ENCODE data around the gene ZNF785. TPM values are rescaled to one million over a fixed set of nuclear protein-coding genes. Genes with fewer than 3 reads are reported as not detected.

ZNF785 gene
- total and polyA plus RNA-seq, 7 experiments from 2014 or later = 2.6 to 37.1 (median 15.6) TPM

DNA sequence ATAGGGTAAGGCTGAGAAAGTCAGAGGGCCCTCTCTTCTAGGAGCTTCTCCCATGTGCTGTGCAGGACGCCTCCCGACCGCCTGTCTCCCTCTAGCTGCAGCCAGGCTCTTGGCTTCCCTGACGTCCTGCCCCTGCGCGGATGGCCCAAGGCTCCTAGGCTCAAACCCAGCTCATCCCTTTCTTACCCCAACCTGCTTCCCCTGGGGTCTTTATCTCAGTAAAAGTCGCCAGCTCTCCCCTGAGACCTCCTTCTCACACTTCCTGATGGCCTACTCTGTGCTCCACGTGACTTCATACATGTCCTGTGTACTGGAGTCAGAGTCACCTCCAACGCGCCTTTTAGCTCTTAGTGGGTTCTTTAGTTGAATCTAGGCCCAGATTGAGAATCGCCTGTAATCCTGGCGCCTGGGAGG, 49.7 kb downstream of the ZNF785 start:
- peak; percentile 71 for ATAC-seq
- Histone ChIP-seq H3K4me3 (ENCODE audit: low read length) (peak overlapping the region; percentile 60), H3K27ac (ENCODE audit: low read depth, low read length) (peak overlapping the region; percentile 98), H3K4me1 (ENCODE audit: control insufficient read depth in 2 of 2, insufficient read depth in 2 of 2, low read length in 2 of 2) (peaks cover 8 to 9% of the 10 kb centered on the region in 2 donors), H3K36me3 (ENCODE audit: control insufficient read depth in 2 of 3, insufficient read depth in 3 of 3, low read length in 3 of 3) (peaks cover 0 to 19% (median 0%) of the 10 kb centered on the region in 3 experiments), H3K9me3 (ENCODE audit: control insufficient read depth in 2 of 3, low read length in 3 of 3) (no peaks in the 10 kb centered on the region), H3K27me3 (ENCODE audit: control insufficient read depth in 2 of 2, insufficient read depth in 2 of 2, low read length in 2 of 2) (no peaks in the 10 kb centered on the region)
- Mint-ChIP-seq H3K4me1 (peaks cover 14 to 42% (median 35%) of the 10 kb centered on the region in 7 donors), H3K9me3 (peaks cover 0 to 1% (median 0%) of the 10 kb centered on the region in 11 donors), H3K4me3 (peak overlapping the region; percentile 91 to 100 (median 96)), H3K36me3 (peaks cover 0 to 9% (median 0%) of the 10 kb centered on the region in 5 donors), H3K27me3 (no peaks in the 10 kb centered on the region), H3K27ac (peak overlapping the region; percentile 94 to 99 (median 98))
- intact Hi-C loops (cut with micrococcal nuclease) = loop anchor here (1.0 to 2.0 kb wide), 15 partner anchors 8 to 163 kb away; partner anchors contain the start of genes DCTPP1 (in 2 of the 2), FBRS (in 2 of the 2), PRR14 (in 2 of the 2) and ZNF764 (in 2 of the 2)
- ChIA-PET POLR2A (interaction anchor here (0.9 to 4.5 kb wide), 30 partner anchors 8 to 352 kb away, joined by 3 to 159 read pairs (median 6); partner anchors contain the start of genes CORO1A, DCTPP1, FBRS and PRR14), CTCF (interaction anchor here (0.5 to 3.0 kb wide), 28 partner anchors 8 to 158 kb away, joined by 3 to 37 read pairs (median 4); partner anchors contain the start of genes DCTPP1, SEPHS2, SEPTIN1 and ZNF688)
- peak in 8 of 9 donors; percentile 45 to 73 (median 54) for DNase-seq

GRCh38 chr16:30535106-30535776, 50.3 kb downstream of the ZNF785 start:
- ATAC-seq (peak; percentile 29), DNase-seq (peak in 1 of 9 donors; percentile 63)
- no peaks in the 10 kb centered on the region for H3K27me3 Mint-ChIP-seq
- H3K4me1 Mint-ChIP-seq = peaks cover 14 to 47% (median 37%) of the 10 kb centered on the region in 7 donors
- H3K4me3 Mint-ChIP-seq = peak overlapping the region; percentile 91 to 100 (median 96)
- H3K9me3 Mint-ChIP-seq = peaks cover 0 to 1% (median 0%) of the 10 kb centered on the region in 11 donors
- peaks cover 0 to 9% (median 0%) of the 10 kb centered on the region in 5 donors for H3K36me3 Mint-ChIP-seq
- H3K27me3 ChIP-seq (ENCODE audit: control insufficient read depth in 2 of 2, insufficient read depth in 2 of 2, low read length in 2 of 2) = no peaks in the 10 kb centered on the region
- intact Hi-C loops (cut with micrococcal nuclease) = loop anchor here (1.0 to 2.0 kb wide), 15 partner anchors 8 to 163 kb away; partner anchors contain the start of genes DCTPP1 (in 2 of the 2), FBRS (in 2 of the 2), PRR14 (in 2 of the 2) and ZNF764 (in 2 of the 2)
- CTCF ChIA-PET = interaction anchor here (0.5 to 3.0 kb wide), 28 partner anchors 9 to 158 kb away, joined by 3 to 37 read pairs (median 4); partner anchors contain the start of genes DCTPP1, SEPHS2, SEPTIN1 and ZNF688
- H3K27ac Mint-ChIP-seq = peak overlapping the region; percentile 94 to 99 (median 98)
- POLR2A ChIA-PET = interaction anchor here (0.7 to 4.5 kb wide), 35 partner anchors 8 to 352 kb away, joined by 3 to 159 read pairs (median 5); partner anchors contain the start of genes CORO1A, DCTPP1, FBRS and PRR14
- H3K27ac ChIP-seq (ENCODE audit: low read depth, low read length) = peak overlapping the region; percentile 98
- peaks cover 0 to 20% (median 0%) of the 10 kb centered on the region in 3 experiments for H3K36me3 ChIP-seq (ENCODE audit: control insufficient read depth in 2 of 3, insufficient read depth in 3 of 3, low read length in 3 of 3)
- H3K4me3 ChIP-seq (ENCODE audit: low read length) = peak overlapping the region; percentile 60
- no peaks in the 10 kb centered on the region for H3K9me3 ChIP-seq (ENCODE audit: control insufficient read depth in 2 of 3, low read length in 3 of 3)
- H3K4me1 ChIP-seq (ENCODE audit: control insufficient read depth in 2 of 2, insufficient read depth in 2 of 2, low read length in 2 of 2) = peaks cover 8 to 9% of the 10 kb centered on the region in 2 donors

GRCh38 chr16:30534368-30535105, 51.0 kb downstream of the ZNF785 start, which contains the start of gene ZNF747:
ZNF747 (minus strand) TSS chr16:30534858; CDS start chr16:30534679, 179 bp downstream.
- DNase-seq = peak; percentile 84 to 92 (median 89)
- Histone ChIP-seq H3K27ac (ENCODE audit: low read depth, low read length) (peak within 1 kb of the TSS; percentile 98), H3K4me3 (ENCODE audit: low read length) (peak within 1 kb of the TSS; percentile 60), H3K36me3 (ENCODE audit: control insufficient read depth in 2 of 3, insufficient read depth in 3 of 3, low read length in 3 of 3) (peaks cover 0 to 20% (median 0%) of the 10 kb centered on the region in 3 experiments), H3K9me3 (ENCODE audit: control insufficient read depth in 2 of 3, low read length in 3 of 3) (no peaks in the 10 kb centered on the region), H3K4me1 (ENCODE audit: control insufficient read depth in 2 of 2, insufficient read depth in 2 of 2, low read length in 2 of 2) (peaks cover 8 to 13% of the 10 kb centered on the region in 2 donors), H3K27me3 (ENCODE audit: control insufficient read depth in 2 of 2, insufficient read depth in 2 of 2, low read length in 2 of 2) (no peaks in the 10 kb centered on the region)
- CTCF ChIA-PET = interaction anchor here (0.9 to 3.0 kb wide), 17 partner anchors 9 to 133 kb away, joined by 3 to 37 read pairs (median 6); partner anchors contain the start of genes DCTPP1, SEPHS2, ZNF688 and ZNF764
- Mint-ChIP-seq H3K4me1 (peaks cover 14 to 53% (median 43%) of the 10 kb centered on the region in 7 donors), H3K4me3 (peak within 1 kb of the TSS; percentile 91 to 100 (median 96)), H3K27ac (peak within 1 kb of the TSS; percentile 94 to 99 (median 98)), H3K27me3 (no peaks in the 10 kb centered on the region), H3K9me3 (peaks cover 0 to 1% (median 0%) of the 10 kb centered on the region in 11 donors), H3K36me3 (peaks cover 0 to 9% (median 0%) of the 10 kb centered on the region in 5 donors)
- ATAC-seq = peak; percentile 87
- intact Hi-C loops (cut with micrococcal nuclease) = loop anchor here (1.0 to 2.0 kb wide), 17 partner anchors 7 to 164 kb away; partner anchors contain the start of genes DCTPP1 (in 2 of the 2), FBRS (in 2 of the 2), PRR14 (in 2 of the 2) and SEPHS2 (in 2 of the 2)
- POLR2A ChIA-PET = interaction anchor here (0.6 to 4.5 kb wide), 29 partner anchors 10 to 362 kb away, joined by 3 to 159 read pairs (median 5); partner anchors contain the start of genes DCTPP1, FBRS, PRR14 and ZNF48

DNA sequence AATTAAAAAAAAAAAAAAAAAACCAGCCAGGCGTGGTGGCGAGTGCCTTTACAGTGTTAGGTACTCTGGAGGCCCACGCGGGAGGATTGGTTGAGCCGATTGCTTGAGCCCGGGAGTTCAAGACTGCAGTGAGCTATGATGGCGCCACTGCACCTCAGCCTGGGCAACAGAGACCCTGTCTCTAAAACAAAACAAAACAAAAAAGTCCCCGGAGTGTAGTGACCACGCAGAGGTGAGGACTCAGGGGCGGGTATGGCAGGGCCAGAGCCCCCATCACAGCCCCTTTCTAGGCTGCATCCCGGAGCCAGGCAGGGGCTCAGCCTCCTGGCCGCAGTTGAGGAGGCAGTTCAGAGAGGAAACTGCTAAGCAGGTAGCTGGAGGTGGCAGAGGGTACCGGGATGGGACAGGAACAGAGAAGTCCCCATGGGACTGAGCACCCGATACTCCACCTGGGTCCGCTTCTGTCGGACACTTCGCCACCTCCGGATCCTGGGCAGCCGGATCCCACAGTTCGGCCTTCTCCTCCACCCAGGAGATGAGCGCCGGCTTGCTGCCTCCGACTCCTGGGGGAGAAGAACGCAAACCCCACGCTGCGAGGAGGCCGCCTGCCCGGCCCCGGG, 51.6 kb downstream of the ZNF785 start:
- intact Hi-C loops (cut with micrococcal nuclease) = loop anchor here (1.0 to 2.0 kb wide), 5 partner anchors 38 to 125 kb away; partner anchors contain the start of genes SEPHS2 (in 2 of the 2) and FBRS (in 1 of the 2)
- Histone ChIP-seq H3K27ac (ENCODE audit: low read depth, low read length) (peak overlapping the region; percentile 98), H3K4me3 (ENCODE audit: low read length) (peak overlapping the region; percentile 60), H3K4me1 (ENCODE audit: control insufficient read depth in 2 of 2, insufficient read depth in 2 of 2, low read length in 2 of 2) (peaks cover 8 to 13% of the 10 kb centered on the region in 2 donors), H3K9me3 (ENCODE audit: control insufficient read depth in 2 of 3, low read length in 3 of 3) (no peaks in the 10 kb centered on the region), H3K36me3 (ENCODE audit: control insufficient read depth in 2 of 3, insufficient read depth in 3 of 3, low read length in 3 of 3) (peaks cover 0 to 20% (median 0%) of the 10 kb centered on the region in 3 experiments), H3K27me3 (ENCODE audit: control insufficient read depth in 2 of 2, insufficient read depth in 2 of 2, low read length in 2 of 2) (no peaks in the 10 kb centered on the region)
- Mint-ChIP-seq H3K27ac (peak overlapping the region; percentile 76 to 99 (median 93)), H3K9me3 (peaks cover 0 to 1% (median 0%) of the 10 kb centered on the region in 11 donors), H3K4me3 (peak overlapping the region; percentile 82 to 100 (median 94)), H3K36me3 (peaks cover 0 to 9% (median 0%) of the 10 kb centered on the region in 5 donors), H3K4me1 (peaks cover 14 to 58% (median 44%) of the 10 kb centered on the region in 7 donors), H3K27me3 (no peaks in the 10 kb centered on the region)
- CTCF ChIA-PET = interaction anchor here (1.0 to 3.0 kb wide), 2 partner anchors 23 to 60 kb away, joined by 3 to 37 read pairs; partner anchors contain the start of gene ZNF764
- POLR2A ChIA-PET = interaction anchor here (0.6 to 4.5 kb wide), 18 partner anchors 9 to 361 kb away, joined by 3 to 159 read pairs (median 8); partner anchors contain the start of genes DCTPP1, FBRS, PRR14 and ZNF48
- DNase-seq = peak in 1 of 9 donors; percentile 32
- ATAC-seq = no peak

GRCh38 chr16:30533146-30533522, 52.4 kb downstream of the ZNF785 start:
- peaks cover 8 to 13% of the 10 kb centered on the region in 2 donors for H3K4me1 ChIP-seq (ENCODE audit: control insufficient read depth in 2 of 2, insufficient read depth in 2 of 2, low read length in 2 of 2)
- peaks cover 18 to 62% (median 45%) of the 10 kb centered on the region in 7 donors for H3K4me1 Mint-ChIP-seq

More at GRCh38 chr16:30533146-30533522, 52.4 kb downstream of the ZNF785 start:
- Mint-ChIP-seq H3K27ac (peak overlapping the region; percentile 37 to 99 (median 87)), H3K9me3 (peaks cover 0 to 1% (median 0%) of the 10 kb centered on the region in 11 donors), H3K36me3 (peaks cover 0 to 9% (median 0%) of the 10 kb centered on the region in 5 donors), H3K4me3 (peak overlapping the region; percentile 45 to 97 (median 68)), H3K27me3 (no peaks in the 10 kb centered on the region)
- ATAC-seq (no peak), DNase-seq (no peak)
- no peaks in the 10 kb centered on the region for H3K9me3 ChIP-seq (ENCODE audit: control insufficient read depth in 2 of 3, low read length in 3 of 3)
- intact Hi-C loops (cut with micrococcal nuclease) = no loop called here
- H3K27me3 ChIP-seq (ENCODE audit: control insufficient read depth in 2 of 2, insufficient read depth in 2 of 2, low read length in 2 of 2) = no peaks in the 10 kb centered on the region
- peak overlapping the region; percentile 98 for H3K27ac ChIP-seq (ENCODE audit: low read depth, low read length)
- POLR2A ChIA-PET = interaction anchor here (0.5 to 4.5 kb wide), 5 partner anchors 10 to 130 kb away, joined by 3 to 159 read pairs (median 23); partner anchors contain the start of gene ZNF764
- CTCF ChIA-PET = interaction anchor here (1.0 kb wide), 1 partner anchor 60 kb away, joined by 3 read pairs; no protein-coding TSS in a partner anchor
- peaks cover 0 to 20% (median 0%) of the 10 kb centered on the region in 3 experiments for H3K36me3 ChIP-seq (ENCODE audit: control insufficient read depth in 2 of 3, insufficient read depth in 3 of 3, low read length in 3 of 3)
- H3K4me3 ChIP-seq (ENCODE audit: low read length) = no peak overlapping the region
